Panc1 (cell line): ENCODE results near the gene RANBP3L.

Source experiments
- CTCF ChIP-seq: fragments of 450-650 bp; IDR thresholded peaks from 2 replicates; pipeline ENCODE4 v1.5.1; 2017; ENCODE audit warnings: mild to moderate bottlenecking
- POLR2AphosphoS5 ChIP-seq: IDR thresholded peaks from 2 replicates; pipeline ENCODE4 v1.6.1; 2012; ENCODE audit warnings: mild to moderate bottlenecking, low read depth, low read length, moderate library complexity

- TF ChIP-seq CTCF (no peak), POLR2AphosphoS5 (no peak)
Observed at GRCh38 chr5:36264202-36264760, 37.4 kb downstream of the RANBP3L start.
